HG03432 (cell line): ENCODE results near the gene REPS2.

Experiments used
- ATAC-seq: cut with Tn5 transposase; IDR thresholded peaks from one replicate; pipeline ENCODE4 v1.9.1; 2021; ENCODE audit warnings: mild to moderate bottlenecking, moderate library complexity; ENCODE audit not compliant: unreplicated experiment

The REPS2 gene

GRCh38 chrX:16997313-16997712 is 50.9 kb downstream of the REPS2 start:
- ATAC-seq = no peak

- no peak for ATAC-seq
Observed at GRCh38 chrX:16999275-16999674, 52.8 kb downstream of the REPS2 start.

DNA sequence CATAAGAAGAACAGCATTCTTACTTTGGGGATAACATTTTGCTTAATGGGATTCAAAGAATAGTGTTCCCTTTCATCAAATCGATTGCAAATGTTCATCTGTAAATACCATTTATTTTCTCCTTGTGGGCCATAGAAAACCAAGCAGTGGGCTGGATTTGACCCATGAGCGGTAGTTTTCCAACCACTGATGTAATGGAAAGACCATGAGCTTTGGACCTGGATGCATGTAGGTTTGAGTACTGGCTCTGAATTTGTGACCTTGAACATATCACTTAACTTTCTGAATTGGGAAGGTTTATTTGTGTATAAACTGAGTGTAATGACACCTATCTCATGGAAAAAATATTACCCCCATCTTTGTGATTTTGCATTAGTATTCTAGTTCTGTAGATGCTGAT is 54.3 kb downstream of the REPS2 start:
- no peak for ATAC-seq

DNA sequence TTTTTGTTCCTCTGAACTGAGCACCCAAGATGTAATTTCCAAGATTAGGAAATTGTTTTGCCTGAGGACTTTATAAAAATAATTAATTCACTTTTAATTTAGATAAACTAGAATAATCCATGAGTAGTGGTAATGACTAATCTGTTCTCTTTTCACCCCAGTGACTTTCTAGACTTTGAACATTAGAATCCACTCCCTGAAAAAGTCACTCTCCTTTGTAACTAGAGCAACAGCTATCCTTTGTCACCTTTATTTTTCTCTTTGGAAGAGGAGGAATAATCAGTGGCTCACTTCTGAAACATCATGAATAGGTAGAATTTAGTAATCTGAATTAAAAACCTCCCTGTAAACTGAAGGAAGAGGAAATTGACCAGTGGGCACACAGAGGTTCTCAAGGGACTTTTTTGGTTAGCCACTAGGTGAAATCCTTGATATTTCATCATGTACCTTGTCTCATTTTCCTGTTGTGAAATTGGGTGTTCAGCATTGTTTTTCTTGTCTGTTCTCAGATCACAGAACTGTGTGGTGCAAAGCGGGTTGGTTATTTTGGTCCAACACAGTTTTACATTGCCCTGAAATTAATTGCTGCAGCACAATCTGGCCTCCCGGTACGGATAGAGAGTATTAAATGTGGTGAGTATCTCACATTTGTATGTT is 59.4 kb downstream of the REPS2 start:
- no peak for ATAC-seq

GRCh38 chrX:17007134-17007768 is 60.8 kb downstream of the REPS2 start:
- no peak for ATAC-seq

- no peak for ATAC-seq
Observed at GRCh38 chrX:17009856-17010625, 63.6 kb downstream of the REPS2 start.

GRCh38 chrX:17012465-17012864 is 66.0 kb downstream of the REPS2 start:
- no peak for ATAC-seq

- ATAC-seq = no peak
Observed at GRCh38 chrX:17014216-17014615, 67.8 kb downstream of the REPS2 start.

- no peak for ATAC-seq
Observed at GRCh38 chrX:17017134-17017533, 70.7 kb downstream of the REPS2 start.

DNA sequence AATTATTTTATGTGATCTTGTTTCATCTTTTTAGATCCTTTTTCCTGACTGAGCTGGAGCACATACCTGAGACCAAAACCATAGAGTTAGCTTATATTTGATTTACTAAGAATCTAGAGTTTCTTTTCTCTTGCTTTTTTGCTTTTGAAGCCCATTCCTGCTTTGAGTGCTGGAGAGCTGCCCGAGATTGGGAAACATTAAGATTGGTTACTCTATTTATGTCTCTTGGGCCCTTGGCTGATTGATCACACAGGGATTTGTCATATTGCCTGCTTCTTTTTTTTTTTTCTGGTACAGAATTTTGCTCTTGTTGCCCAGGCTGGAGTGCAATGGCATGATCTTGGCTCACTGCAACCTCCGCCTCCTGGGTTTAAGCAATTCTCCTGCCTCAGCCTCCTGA is 73.9 kb downstream of the REPS2 start:
- no peak for ATAC-seq

GRCh38 chrX:17020851-17021821 is 74.7 kb downstream of the REPS2 start:
- ATAC-seq = no peak

GRCh38 chrX:17021851-17022604 is 75.6 kb downstream of the REPS2 start:
- ATAC-seq = no peak

- ATAC-seq = no peak
Observed at GRCh38 chrX:17023661-17024060, 77.2 kb downstream of the REPS2 start.

DNA sequence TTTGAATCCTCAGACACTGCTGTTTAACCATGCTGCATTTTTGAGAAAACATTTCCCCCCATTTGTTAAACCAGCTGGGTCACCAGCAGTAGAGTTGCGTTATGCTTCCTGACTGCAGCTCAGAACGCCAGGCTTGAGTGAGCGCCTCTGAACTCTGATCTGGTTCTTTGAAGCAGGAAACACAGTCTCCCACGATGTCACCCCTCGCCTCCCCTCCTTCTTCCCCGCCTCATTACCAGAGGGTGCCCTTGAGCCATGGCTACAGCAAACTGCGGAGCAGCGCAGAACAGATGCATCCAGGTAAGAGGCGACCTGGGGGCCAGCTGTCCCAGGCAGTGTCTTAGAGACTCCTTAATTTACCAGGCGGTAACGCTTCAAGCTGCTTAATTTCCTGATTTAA is 78.4 kb downstream of the REPS2 start:
- no peak for ATAC-seq

DNA sequence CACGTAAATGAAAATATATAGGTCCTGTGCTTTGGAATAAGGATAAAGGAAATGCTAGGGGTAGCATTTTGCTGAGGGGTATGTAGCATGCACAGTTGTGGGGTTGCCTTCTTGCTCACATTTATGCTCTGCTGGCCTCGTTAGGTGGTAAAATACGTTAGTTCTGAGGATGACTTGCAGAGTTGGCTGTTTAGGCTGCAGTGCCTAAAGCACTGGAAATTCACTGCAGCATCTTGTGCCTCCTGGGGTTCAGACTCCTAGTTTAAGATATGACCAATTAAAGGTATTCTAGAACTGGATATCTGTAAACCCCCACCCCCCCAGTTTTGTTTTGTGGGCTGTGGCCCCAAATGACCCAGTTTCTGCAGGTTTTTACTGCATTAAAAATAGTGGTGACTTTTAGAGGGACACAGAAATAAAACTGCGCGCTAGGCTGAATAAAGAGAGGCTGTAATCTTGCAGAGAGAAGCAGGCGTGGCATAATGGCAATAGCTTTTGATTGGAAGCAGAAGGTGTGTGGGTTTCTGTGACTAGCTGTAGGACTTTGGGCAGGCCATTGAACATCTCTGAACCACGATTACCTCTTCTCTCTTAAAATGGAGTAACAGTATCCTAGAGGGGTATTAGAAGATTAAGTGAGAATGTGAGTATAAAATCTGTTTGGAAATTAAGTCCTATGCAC is 79.3 kb downstream of the REPS2 start:
- ATAC-seq = no peak

- no peak for ATAC-seq
Observed at GRCh38 chrX:17027931-17028330, 81.5 kb downstream of the REPS2 start.

DNA sequence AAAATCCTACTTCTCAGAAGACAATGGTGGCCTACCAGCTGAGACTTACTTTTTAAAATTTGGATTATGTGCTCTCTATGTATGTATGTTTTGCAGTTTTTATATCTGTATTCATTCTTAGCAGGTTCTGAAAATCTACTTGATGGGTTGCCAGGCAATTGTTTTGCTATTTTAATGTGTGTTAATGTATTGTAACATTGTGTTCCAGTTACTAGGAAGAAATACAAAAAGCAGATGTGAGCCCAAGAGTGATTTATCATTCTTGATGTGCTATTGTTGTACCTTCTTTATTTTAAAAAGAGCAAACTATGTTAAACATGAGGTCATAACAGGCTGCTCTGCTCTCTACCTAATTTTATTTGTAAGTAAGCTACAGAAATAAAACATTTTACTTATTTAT is 81.9 kb downstream of the REPS2 start:
- ATAC-seq = no peak

DNA sequence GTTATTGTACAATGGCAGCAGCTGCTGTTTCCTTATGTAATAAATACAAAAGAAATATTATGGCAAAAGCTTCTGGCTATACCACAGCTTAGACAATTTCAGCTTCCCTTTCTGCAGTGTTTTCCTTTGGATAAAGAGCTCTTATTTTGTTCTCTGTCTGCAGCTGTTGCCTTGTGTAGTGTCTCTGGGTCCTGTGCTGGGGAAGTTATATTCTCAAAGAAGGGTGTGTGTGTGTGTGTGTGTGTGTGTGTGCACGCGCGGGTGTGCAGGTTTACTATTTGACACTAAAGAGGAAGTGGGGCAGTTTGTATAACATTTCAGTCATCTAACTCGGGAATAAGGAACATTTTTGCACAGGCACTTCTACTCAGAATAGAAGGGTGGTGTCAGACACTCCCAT is 83.6 kb downstream of the REPS2 start:
- no peak for ATAC-seq

DNA sequence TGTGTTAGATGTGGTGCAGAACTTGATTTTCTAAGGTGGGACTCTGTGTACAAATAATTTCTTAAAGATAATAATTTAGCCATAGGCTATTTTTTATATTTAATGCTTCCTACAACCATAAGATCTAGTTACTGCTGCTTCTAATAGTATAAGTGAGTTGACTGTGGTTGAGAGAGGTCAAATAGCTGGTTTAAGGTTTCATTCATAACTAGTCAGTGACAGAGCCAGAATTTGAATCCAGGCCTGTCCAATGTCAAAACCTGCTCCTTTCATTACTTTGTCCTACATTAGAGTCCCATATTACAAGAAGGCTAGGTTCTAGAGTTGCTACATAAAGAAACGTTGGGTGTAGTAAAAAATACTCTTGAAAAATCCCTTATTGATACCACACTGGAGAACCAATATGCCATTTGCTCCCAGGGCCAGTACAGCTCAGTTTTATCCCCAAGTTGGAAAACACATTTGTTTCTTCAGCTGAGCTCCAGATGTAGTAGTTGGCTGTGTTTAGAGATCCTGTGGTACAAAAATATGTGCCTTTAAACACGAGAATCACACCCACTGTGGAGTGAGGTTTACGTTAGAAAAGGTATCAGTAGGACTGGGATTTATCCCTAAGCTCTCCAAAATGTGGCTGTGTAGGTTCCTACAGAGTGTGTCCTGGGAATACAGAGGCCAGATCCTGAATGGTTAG is 84.3 kb downstream of the REPS2 start:
- no peak for ATAC-seq
